DND-41 (cell line): ENCODE measurements around the gene PLXNA3.

ENCODE experiments used
- ATAC-seq: fragments of 200-7000 bp; cut with Tn5 transposase; 3 replicates; pipeline ENCODE4 v1.9.1; 2021; ENCODE audit warnings: low read depth; ENCODE audit not compliant: insufficient read depth
- DNase-seq: peaks from one replicate; pipeline ENCODE4 v3.0.0-alpha.2; 2020
- H2AFZ ChIP-seq: 2 replicates; pipeline ENCODE4 v1.6.0; 2012; ENCODE audit warnings: low read depth, low read length
- H3K27ac ChIP-seq: 2 replicates; pipeline ENCODE4 v1.5.1; 2012; ENCODE audit warnings: low read length, inconsistent platforms
- H3K27me3 ChIP-seq: fragments of 200-600 bp; sonication (generic); 2 replicates; pipeline ENCODE4 v1.6.0; 2012; ENCODE audit warnings: low read length, mild to moderate bottlenecking, inconsistent platforms; ENCODE audit not compliant: insufficient read depth, poor library complexity
- H3K36me3 ChIP-seq: 2 replicates; pipeline ENCODE4 v1.5.1; 2012; ENCODE audit warnings: low read length, inconsistent platforms; ENCODE audit not compliant: insufficient read depth
- H3K4me1 ChIP-seq: 2 replicates; pipeline ENCODE4 v1.5.1; 2012; ENCODE audit warnings: mild to moderate bottlenecking, low read length; ENCODE audit not compliant: insufficient read depth
- H3K4me2 ChIP-seq: 2 replicates; pipeline ENCODE4 v1.6.0; 2012; ENCODE audit warnings: mild to moderate bottlenecking, moderate library complexity, low read length, inconsistent platforms; ENCODE audit not compliant: insufficient read depth
- H3K4me3 ChIP-seq, 2 experiments: fragments of 200-600 bp in 1 of 2; shearing (Covaris generic) in 1 of 2; 2 replicates each; pipeline ENCODE4 v1.5.1; 2012 to 2016; ENCODE audit warnings: inconsistent platforms in 2 of 2, low read length in 2 of 2, mild to moderate bottlenecking in 2 of 2, low read depth in 1 of 2, moderate library complexity in 1 of 2
- H3K79me2 ChIP-seq: 2 replicates; pipeline ENCODE4 v1.6.0; 2012; ENCODE audit warnings: low read length, inconsistent platforms; ENCODE audit not compliant: insufficient read depth
- H3K9ac ChIP-seq: 2 replicates; pipeline ENCODE4 v1.6.0; 2012; ENCODE audit warnings: low read depth, mild to moderate bottlenecking, inconsistent platforms, low read length, moderate library complexity
- H3K9me3 ChIP-seq: 2 replicates; pipeline ENCODE4 v1.5.1; 2012; ENCODE audit warnings: low read length, moderate library complexity, mild to moderate bottlenecking, inconsistent platforms; ENCODE audit not compliant: insufficient read depth, severe bottlenecking
- H4K20me1 ChIP-seq: 2 replicates; pipeline ENCODE4 v1.6.0; 2012; ENCODE audit warnings: low read length; ENCODE audit not compliant: insufficient read depth
- CTCF ChIP-seq: IDR thresholded peaks from 2 replicates; pipeline ENCODE4 v1.5.1; 2012; ENCODE audit warnings: borderline replicate concordance, low read length, moderate library complexity, mild to moderate bottlenecking; ENCODE audit not compliant: poor library complexity, severe bottlenecking; ENCODE audit errors: extremely low read depth
- EZH2 ChIP-seq: IDR thresholded peaks from 3 replicates; pipeline ENCODE4 v1.6.1; 2012; ENCODE audit warnings: borderline replicate concordance, low read depth, mild to moderate bottlenecking, moderate library complexity, low read length, inconsistent platforms; ENCODE audit not compliant: severe bottlenecking

The PLXNA3 gene

DNA sequence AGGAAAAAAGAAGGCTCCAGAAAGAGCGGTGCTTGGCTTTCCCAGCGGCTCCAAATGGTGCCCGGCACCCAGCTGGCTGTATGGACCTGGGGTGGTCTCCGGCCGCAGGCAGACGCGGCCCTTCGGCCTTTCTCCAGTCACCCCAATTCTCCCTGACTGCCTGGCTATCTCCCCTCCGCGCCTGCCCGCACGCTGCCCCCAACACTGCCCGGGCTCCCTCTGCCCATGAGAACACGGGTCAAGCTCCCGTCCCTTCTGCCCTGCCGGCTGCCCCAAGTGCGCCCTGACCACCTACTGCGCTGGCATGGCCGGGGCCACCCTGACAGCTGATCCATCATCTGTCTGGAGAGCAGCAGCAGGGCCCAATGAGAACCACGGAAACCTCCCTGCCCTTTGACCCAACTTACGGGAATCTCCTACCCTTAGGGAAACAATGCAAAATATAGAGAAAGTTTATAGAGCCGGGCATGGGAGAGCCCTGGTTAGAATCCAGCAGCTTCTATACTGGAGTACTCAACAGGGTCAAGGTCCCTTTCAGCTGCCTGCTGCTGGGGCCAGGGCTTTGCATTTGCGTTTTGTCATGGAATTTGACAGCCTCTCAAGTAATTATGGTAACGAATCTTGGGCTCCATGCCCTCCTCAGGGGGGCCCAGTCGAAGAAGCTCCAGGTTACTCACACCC lies 59.2 kb downstream of the PLXNA3 start:
- no peak for ATAC-seq
- H3K9ac ChIP-seq: no peak overlapping the region; the same call in 1 of the 2 replicates

DNA sequence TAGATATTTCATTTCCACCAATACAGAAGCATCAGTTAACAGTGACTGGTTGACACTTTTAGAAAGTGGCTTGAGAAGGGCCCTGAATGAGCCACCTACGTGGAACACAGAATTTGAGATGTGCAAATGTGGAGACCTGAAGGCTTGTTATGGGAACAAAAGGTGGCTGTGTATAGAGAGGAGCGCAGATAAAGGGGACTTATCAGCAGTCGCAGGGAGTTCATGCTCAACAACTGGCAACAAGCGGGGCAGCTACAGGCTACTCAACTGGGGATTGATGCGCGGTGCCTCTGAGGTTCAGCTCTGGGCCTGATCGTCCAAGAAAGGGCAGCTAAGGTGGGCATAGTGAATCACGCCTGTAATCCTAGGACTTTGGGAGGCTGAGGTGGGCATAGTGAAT lies 61.3 kb downstream of the PLXNA3 start:
- TF ChIP-seq EZH2: no peak
- no peak for TF ChIP-seq CTCF
- H3K27me3 ChIP-seq: no peaks in the 10 kb centered on the region

More for the DNA sequence above, 59.2 kb downstream of the PLXNA3 start:
- Histone ChIP-seq H3K9me3 (no peaks in the 10 kb centered on the region), H3K4me1 (peaks cover 19% of the 10 kb centered on the region), H3K4me3 (peak overlapping the region in 1 of 2 experiments; percentile 69; a peak in 1 of 4 replicates), H4K20me1 (no peaks in the 10 kb centered on the region), H3K4me2 (peak overlapping the region; percentile 89), H3K27me3 (no peaks in the 10 kb centered on the region), H3K27ac (no peak overlapping the region), H3K79me2 (peaks cover 11% of the 10 kb centered on the region), H2AFZ (no peak overlapping the region), H3K36me3 (no peaks in the 10 kb centered on the region)
- no peak for DNase-seq
- no peak for TF ChIP-seq EZH2
- TF ChIP-seq CTCF: no peak

GRCh38 chrX:154525606-154526490 lies 67.8 kb downstream of the PLXNA3 start:
- Histone ChIP-seq H3K4me2 (no peak overlapping the region), H3K4me1 (no peaks in the 10 kb centered on the region)
- no peak for TF ChIP-seq CTCF
- no peak for TF ChIP-seq EZH2

More for the DNA sequence above, 61.3 kb downstream of the PLXNA3 start:
- no peak overlapping the region for H3K4me2 ChIP-seq
- no peak overlapping the region for H2AFZ ChIP-seq
- DNase-seq (no peak), ATAC-seq (no peak)
- H4K20me1 ChIP-seq: no peaks in the 10 kb centered on the region
- H3K79me2 ChIP-seq: peaks cover 11% of the 10 kb centered on the region
- H3K9ac ChIP-seq: no peak overlapping the region
- no peaks in the 10 kb centered on the region for H3K36me3 ChIP-seq
- H3K27ac ChIP-seq: no peak overlapping the region
- H3K4me3 ChIP-seq: no peak overlapping the region
- H3K9me3 ChIP-seq: no peaks in the 10 kb centered on the region
- peaks cover 19% of the 10 kb centered on the region for H3K4me1 ChIP-seq

More at GRCh38 chrX:154525606-154526490, 67.8 kb downstream of the PLXNA3 start:
- H3K79me2 ChIP-seq: no peaks in the 10 kb centered on the region
- no peak overlapping the region for H3K9ac ChIP-seq
- no peaks in the 10 kb centered on the region for H3K9me3 ChIP-seq
- ATAC-seq (no peak), DNase-seq (no peak)
- H3K36me3 ChIP-seq: no peaks in the 10 kb centered on the region
- no peak overlapping the region for H3K4me3 ChIP-seq
- no peak overlapping the region for H3K27ac ChIP-seq
- H4K20me1 ChIP-seq: no peaks in the 10 kb centered on the region
- no peaks in the 10 kb centered on the region for H3K27me3 ChIP-seq
- H2AFZ ChIP-seq: no peak overlapping the region
